GM10266 (cell line): Measurements from ENCODE around the gene OTOA.

ENCODE experiments used
- DNase-seq: peaks from one replicate; pipeline ENCODE4 v3.0.0; 2012; ENCODE audit errors: extremely low spot score
- TF ChIP-seq, protein P1 (sequence below): IDR thresholded peaks from 2 replicates; pipeline ENCODE4 v1.5.1; 2012; ENCODE audit warnings: mild to moderate bottlenecking, low read depth; ENCODE audit not compliant: control insufficient read depth, insufficient read depth; ENCODE audit errors: missing control alignments

The OTOA gene

DNA sequence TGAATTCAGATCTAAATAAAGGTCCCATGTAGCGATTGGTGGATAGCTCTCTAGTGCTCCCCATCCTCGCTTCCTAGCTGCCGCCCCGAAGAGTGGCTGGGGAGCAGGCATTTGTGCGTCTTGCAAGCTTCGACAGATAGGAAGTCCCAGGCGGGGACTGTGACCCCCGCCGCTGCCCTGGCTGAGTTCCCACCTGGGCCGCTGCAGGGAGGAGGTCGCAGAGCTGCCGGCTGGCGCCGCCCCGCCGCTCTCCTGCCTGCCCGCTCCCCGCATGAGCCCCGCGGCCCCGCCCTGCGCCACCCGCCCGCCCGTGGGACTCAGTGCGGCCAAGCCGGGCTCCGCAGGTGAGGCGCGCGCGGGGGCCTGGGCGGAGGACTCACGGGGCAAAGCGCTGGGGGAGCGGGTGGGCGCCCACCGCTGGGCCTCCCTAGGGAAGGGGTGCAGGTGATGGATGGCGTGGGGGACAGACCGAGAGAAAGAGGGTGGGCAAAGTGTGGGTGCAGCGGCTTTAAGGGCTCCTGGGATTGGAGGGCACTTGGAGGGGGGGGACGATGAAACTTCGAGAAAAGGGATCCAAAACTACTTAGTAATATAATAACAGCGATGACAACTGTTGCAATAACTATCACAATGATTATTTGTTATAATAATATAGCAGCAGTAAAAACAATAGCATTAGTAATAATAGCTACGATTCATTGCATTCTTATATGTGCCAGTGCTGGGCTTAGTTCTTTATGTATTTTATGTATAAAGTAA, at the start of gene OTOA:
Gene OTOA (plus strand): TSS at position 80 of the 759 bp plus-strand sequence. CDS start 14,547 bp downstream, outside the sequence.
- TF ChIP-seq, protein P1, sequence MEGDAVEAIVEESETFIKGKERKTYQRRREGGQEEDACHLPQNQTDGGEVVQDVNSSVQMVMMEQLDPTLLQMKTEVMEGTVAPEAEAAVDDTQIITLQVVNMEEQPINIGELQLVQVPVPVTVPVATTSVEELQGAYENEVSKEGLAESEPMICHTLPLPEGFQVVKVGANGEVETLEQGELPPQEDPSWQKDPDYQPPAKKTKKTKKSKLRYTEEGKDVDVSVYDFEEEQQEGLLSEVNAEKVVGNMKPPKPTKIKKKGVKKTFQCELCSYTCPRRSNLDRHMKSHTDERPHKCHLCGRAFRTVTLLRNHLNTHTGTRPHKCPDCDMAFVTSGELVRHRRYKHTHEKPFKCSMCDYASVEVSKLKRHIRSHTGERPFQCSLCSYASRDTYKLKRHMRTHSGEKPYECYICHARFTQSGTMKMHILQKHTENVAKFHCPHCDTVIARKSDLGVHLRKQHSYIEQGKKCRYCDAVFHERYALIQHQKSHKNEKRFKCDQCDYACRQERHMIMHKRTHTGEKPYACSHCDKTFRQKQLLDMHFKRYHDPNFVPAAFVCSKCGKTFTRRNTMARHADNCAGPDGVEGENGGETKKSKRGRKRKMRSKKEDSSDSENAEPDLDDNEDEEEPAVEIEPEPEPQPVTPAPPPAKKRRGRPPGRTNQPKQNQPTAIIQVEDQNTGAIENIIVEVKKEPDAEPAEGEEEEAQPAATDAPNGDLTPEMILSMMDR: no peak
- no peak for DNase-seq

DNA sequence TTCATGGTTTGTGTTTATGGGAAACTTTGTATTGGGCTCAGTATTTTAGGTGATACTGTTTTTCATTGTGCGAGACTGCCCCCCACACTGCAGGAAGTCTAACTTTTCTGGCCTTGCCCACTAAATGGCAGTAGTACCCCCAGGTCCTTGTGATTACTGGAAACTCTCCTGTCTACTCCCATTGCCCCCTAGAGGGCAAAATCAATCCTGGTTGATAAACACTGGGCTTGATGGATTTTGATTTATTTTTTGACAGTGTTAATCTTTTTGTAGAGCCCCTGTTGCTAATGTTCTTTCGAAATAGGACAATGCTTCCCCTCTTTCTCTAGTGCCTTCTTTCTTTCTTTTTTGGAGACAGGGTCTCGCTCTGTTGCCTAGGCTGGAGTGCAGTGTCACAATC, 48.9 kb upstream of the OTOA start:
- DNase-seq: no peak
- TF ChIP-seq, protein P1: no peak

DNA sequence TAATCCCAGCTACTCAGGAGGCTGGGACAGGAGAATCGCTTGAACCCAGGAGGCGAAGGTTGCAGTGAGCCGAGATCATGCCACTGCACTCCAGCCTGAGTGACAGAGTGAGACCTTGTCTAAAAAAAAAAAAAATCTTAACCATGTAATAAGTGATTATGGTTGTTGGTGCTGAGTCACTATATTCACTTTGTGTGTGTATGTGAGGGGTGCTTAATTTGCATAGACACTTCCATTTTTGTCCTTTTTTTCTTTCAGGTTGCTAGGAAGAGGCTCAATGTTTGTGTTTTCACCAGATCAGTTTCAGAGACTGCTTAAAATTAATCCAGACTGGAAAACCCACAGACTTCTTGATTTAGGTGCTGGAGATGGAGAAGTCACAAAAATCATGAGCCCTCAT, 46.2 kb upstream of the OTOA start:
- TF ChIP-seq, protein P1: no peak
- no peak for DNase-seq

DNA sequence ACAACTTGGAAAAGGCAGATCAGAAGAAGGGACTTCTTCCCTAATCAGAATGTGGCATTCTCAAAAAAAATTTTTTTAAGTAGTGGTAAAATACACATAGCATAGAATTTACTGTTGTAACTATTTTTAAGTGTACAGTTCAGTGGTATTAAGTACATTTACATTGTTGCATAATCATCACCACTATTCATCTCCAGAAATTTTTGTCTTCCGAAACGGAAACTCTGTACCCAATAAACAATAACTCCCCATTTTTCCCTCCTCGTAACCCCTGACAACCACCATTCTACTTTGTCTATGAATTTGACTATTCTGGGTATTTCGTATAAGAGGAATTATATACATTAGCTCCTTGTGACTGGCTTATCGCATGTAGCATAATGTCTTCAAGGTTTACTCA, 45.5 kb upstream of the OTOA start:
- no peak for DNase-seq
- TF ChIP-seq, protein P1: no peak

DNA sequence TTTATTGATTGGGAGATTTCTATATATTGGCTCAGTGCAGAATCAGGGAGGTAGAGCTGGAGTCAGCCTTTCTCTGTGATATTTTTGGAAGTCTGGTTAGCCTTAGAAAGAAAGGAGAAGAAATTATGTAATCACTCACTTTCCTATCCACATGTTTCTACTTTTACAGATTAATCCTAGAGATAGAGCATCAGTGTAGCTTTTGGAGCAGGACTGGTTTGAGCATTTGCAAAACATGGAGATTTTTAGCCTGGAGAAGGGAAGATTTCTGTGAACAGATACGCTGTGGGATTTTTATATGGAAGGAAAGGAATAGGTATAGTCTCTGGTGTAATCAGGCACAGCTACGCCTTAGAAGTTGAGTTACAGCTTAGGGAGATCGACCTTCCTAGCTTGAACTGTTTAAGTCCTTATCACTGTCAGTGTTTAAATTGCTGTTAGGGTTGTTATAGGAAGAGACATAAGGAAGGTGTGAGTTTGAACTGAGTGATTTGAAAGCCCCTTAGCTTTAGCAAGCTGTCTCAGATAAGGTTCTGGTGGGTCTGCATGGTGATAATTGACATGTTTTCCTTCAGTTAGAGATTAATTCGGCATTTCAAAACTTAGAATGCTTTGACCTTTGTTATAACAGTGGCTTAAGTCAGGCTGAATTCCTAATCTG, 43.9 kb upstream of the OTOA start:
- DNase-seq: no peak

DNA sequence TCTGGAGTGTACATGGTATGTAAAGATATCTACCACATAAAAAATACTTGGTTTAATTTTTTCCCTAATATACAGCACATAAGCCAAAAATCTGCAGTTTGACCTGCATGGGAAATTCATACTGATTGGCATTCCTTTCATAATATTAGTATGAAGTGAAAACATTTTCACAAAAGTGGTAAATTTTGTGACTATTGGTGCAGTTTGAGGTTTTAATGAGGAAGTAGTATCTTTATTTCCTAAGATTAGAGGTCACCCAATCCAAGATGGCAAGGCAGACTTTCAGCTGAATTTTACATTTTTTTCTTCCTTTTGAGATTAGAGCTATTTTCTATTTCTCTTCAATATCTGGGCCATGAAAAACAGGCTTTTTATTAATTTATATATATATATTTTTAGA, 43.2 kb upstream of the OTOA start:
- TF ChIP-seq, protein P1: no peak
- no peak for DNase-seq

More for the DNA sequence above, 43.9 kb upstream of the OTOA start:
- TF ChIP-seq, protein P1: no peak

DNA sequence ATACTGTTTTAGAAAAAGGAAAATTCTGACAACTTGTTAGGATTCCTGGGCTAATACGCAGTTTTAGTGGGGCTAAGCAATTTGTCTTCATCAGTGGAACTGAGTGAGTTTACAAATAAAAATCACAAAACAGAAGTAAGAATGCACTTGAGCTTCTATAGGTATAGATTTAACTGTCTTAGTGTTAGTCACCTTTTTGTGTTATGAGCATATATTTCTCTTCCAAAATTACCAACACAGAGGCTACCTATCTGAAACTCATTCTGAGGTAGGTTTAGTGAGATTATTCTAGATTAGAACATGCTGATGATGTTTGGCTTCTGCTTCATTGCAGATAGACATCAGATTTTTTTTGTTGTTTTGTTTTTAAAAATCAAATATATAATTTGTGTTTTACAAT, 41.2 kb upstream of the OTOA start:
- no peak for DNase-seq

More for the DNA sequence above, 41.2 kb upstream of the OTOA start:
- TF ChIP-seq, protein P1: no peak
